Small intestine (tissue), 7 donors: ENCODE results near the gene RUNX2. TPM values are rescaled to one million over a fixed set of nuclear protein-coding genes. Genes with fewer than 3 reads are reported as not detected.

Source experiments
- DNase-seq, 2 donors: peaks; one replicate each; pipeline versions ENCODE4 v3.0.0 to v3.0.0-alpha.2; 2013
- FAIRE-seq: peaks from 2 replicates; lab custom pipeline; 2012; peaks lifted over from hg19 to GRCh38; lab: Jason Lieb, UNC
- H3K27ac ChIP-seq, 3 donors: one replicate each; pipeline ENCODE4 v1.5.1; 2013; ENCODE audit warnings: low read length in 2 of 3, mild to moderate bottlenecking in 2 of 3, control low read depth in 1 of 3, inconsistent platforms in 1 of 3, low read depth in 1 of 3, moderate library complexity in 1 of 3
- H3K27me3 ChIP-seq, 3 donors: one replicate each; pipeline ENCODE4 v1.6.1; 2013; ENCODE audit warnings: low read length in 3 of 3, inconsistent platforms in 1 of 3; ENCODE audit not compliant: control insufficient read depth in 3 of 3, insufficient read depth in 3 of 3
- H3K36me3 ChIP-seq, 3 donors: one replicate each; pipeline ENCODE4 v1.6.1; 2013; ENCODE audit warnings: low read length in 3 of 3, inconsistent platforms in 1 of 3, low read depth in 1 of 3, mild to moderate bottlenecking in 1 of 3, moderate library complexity in 1 of 3; ENCODE audit not compliant: control insufficient read depth in 3 of 3, insufficient read depth in 2 of 3
- H3K4me1 ChIP-seq, 3 donors: one replicate each; pipeline ENCODE4 v1.6.1; 2013; ENCODE audit warnings: low read length in 2 of 3, inconsistent platforms in 1 of 3, low read depth in 1 of 3, mild to moderate bottlenecking in 1 of 3, moderate library complexity in 1 of 3; ENCODE audit not compliant: control insufficient read depth in 3 of 3, insufficient read depth in 2 of 3
- H3K4me3 ChIP-seq, 3 donors: one replicate each; pipeline ENCODE4 v1.5.1; 2013; ENCODE audit warnings: low read length in 3 of 3, control low read depth in 1 of 3, inconsistent platforms in 1 of 3, low read depth in 1 of 3, mild to moderate bottlenecking in 1 of 3, moderate library complexity in 1 of 3
- H3K9me3 ChIP-seq, 2 donors: one replicate each; pipeline ENCODE4 v1.6.1; 2013; ENCODE audit warnings: low read depth in 1 of 2, low read length in 1 of 2; ENCODE audit not compliant: control insufficient read depth in 2 of 2, insufficient read depth in 1 of 2
- WGBS, 3 donors: extraction: QIAGEN DNeasy Blood & Tissue Kit; methylation state at CpG; one replicate each; pipeline ENCODE4 v1.1.7; 2013; 5-methylcytosine and 5-hydroxymethylcytosine counted together
- polyA plus RNA-seq, 4 donors: library from polyadenylated mRNA; stranded (reverse) in 3 of 4; unstranded in 1 of 4; fragments of 200-250 nt in 3 of 4; fragments of 120-200 nt in 1 of 4; gene quantifications; one replicate each; pipeline versions ENCODE4 v1.2.1 to v1.2.3, GENCODE V29; 2013
- donor health status: healthy with polysubstance abuse.
- donor health status: control.
- donor health status: control.
- donor health status: Bipolar disorder and iron deficiency.
- donor health status: healthy.

Gene RUNX2
- polyA plus RNA-seq, 4 donors = under 0.01 to 2.5 (median 0.94) TPM

- Histone ChIP-seq H3K27ac (no peak overlapping the region), H3K4me1 (peaks cover 0 to 16% (median 5%) of the 10 kb centered on the region in 3 donors), H3K27me3 (no peaks in the 10 kb centered on the region), H3K4me3 (no peak overlapping the region), H3K9me3 (peaks cover 0 to 2% of the 10 kb centered on the region in 2 donors), H3K36me3 (no peaks in the 10 kb centered on the region)
- FAIRE-seq (no peak), DNase-seq (no peak)
- 81 to 83% (median 83%) methylated on average over 4 of the region's 4 CpGs for whole genome bisulfite sequencing, 3 donors
Observed at GRCh38 chr6:45614488-45615285, 286.6 kb downstream of the RUNX2 start.

DNA sequence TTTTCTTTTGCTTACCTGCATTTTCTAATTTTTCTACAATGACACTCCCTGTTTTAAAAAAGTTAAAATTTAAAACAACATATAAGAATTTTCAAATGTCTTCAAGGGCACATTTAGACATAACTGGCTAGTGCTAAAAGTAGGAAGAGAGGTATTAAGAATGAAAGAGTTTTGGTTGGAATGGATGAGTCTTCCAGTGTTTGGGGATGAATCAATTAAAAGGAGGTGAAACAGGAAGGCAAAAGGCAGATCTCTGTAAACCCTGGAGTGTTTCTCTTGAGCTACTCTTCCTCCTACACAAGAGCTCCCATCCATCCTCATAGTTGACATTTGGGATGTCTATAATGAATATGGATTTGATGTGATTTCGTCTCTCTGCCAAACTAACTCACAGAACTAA lies 288.1 kb downstream of the RUNX2 start:
- no peak for DNase-seq
- Histone ChIP-seq H3K27ac (no peak overlapping the region), H3K27me3 (no peaks in the 10 kb centered on the region), H3K4me3 (no peak overlapping the region), H3K4me1 (peaks cover 0 to 5% (median 2%) of the 10 kb centered on the region in 3 donors), H3K9me3 (peaks cover 0 to 2% of the 10 kb centered on the region in 2 donors), H3K36me3 (no peaks in the 10 kb centered on the region)
- WGBS, 3 donors = 80 to 96% (median 94%) methylated on average over 1 of the region's 1 CpG
- no peak for FAIRE-seq

DNA sequence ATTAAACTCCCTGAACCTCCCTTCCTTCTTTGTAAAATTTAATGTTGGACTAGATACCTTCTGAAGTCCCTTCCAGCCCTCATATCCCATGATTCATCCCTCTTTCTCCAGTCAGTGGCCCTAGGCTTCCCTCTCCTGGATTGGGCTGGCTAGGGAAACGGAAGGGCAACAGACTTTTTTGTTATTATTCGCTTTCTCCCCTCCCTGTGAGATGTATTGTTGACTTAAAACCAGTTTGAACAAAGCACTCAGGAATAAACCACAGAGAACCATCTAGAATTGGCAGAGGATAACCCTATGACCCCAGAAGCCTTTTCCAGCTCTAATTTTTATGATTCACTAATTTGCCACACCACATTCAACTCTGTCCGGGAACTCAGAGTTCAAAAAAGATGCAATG lies 289.3 kb downstream of the RUNX2 start:
- H3K4me3 ChIP-seq = no peak overlapping the region
- no peaks in the 10 kb centered on the region for H3K27me3 ChIP-seq
- H3K27ac ChIP-seq = no peak overlapping the region
- FAIRE-seq (no peak), DNase-seq (no peak)
- WGBS, 3 donors = 88 to 94% (median 93%) methylated on average over 3 of the region's 3 CpGs
- no peaks in the 10 kb centered on the region for H3K9me3 ChIP-seq
- H3K36me3 ChIP-seq = no peaks in the 10 kb centered on the region
- no peaks in the 10 kb centered on the region for H3K4me1 ChIP-seq

GRCh38 chr6:45618259-45618658 lies 290.1 kb downstream of the RUNX2 start:
- Histone ChIP-seq H3K27me3 (no peaks in the 10 kb centered on the region), H3K4me1 (no peaks in the 10 kb centered on the region), H3K4me3 (no peak overlapping the region), H3K36me3 (no peaks in the 10 kb centered on the region), H3K9me3 (no peaks in the 10 kb centered on the region), H3K27ac (no peak overlapping the region)
- FAIRE-seq = no peak
- WGBS, 3 donors = 95 to 100% (median 98%) methylated on average over 2 of the region's 2 CpGs
- DNase-seq = no peak

GRCh38 chr6:45619211-45619760 lies 291.2 kb downstream of the RUNX2 start:
- Histone ChIP-seq H3K4me1 (no peaks in the 10 kb centered on the region), H3K9me3 (no peaks in the 10 kb centered on the region), H3K27ac (no peak overlapping the region), H3K36me3 (no peaks in the 10 kb centered on the region), H3K27me3 (no peaks in the 10 kb centered on the region), H3K4me3 (no peak overlapping the region)
- no peak for FAIRE-seq
- WGBS, 3 donors = 87 to 96% (median 95%) methylated on average over 11 of the region's 11 CpGs
- no peak for DNase-seq

- DNase-seq (no peak), FAIRE-seq (no peak)
- no peak overlapping the region for H3K27ac ChIP-seq
- no peaks in the 10 kb centered on the region for H3K36me3 ChIP-seq
- 80 to 91% (median 84%) methylated on average over 3 of the region's 3 CpGs for WGBS, 3 donors
- no peaks in the 10 kb centered on the region for H3K4me1 ChIP-seq
- no peaks in the 10 kb centered on the region for H3K9me3 ChIP-seq
- H3K4me3 ChIP-seq = no peak overlapping the region
- no peaks in the 10 kb centered on the region for H3K27me3 ChIP-seq
Observed at GRCh38 chr6:45619994-45620471, 291.9 kb downstream of the RUNX2 start.

- FAIRE-seq = no peak
- DNase-seq = no peak
- 96 to 99% (median 97%) methylated on average over 4 of the region's 4 CpGs for WGBS, 3 donors
- Histone ChIP-seq H3K4me1 (no peaks in the 10 kb centered on the region), H3K4me3 (no peak overlapping the region), H3K27ac (no peak overlapping the region), H3K9me3 (no peaks in the 10 kb centered on the region), H3K36me3 (no peaks in the 10 kb centered on the region), H3K27me3 (no peaks in the 10 kb centered on the region)
Observed at GRCh38 chr6:45624228-45624627, 296.1 kb downstream of the RUNX2 start.

GRCh38 chr6:45625191-45625664 lies 297.1 kb downstream of the RUNX2 start:
- no peaks in the 10 kb centered on the region for H3K9me3 ChIP-seq
- no peaks in the 10 kb centered on the region for H3K36me3 ChIP-seq
- no peak overlapping the region for H3K4me3 ChIP-seq
- no peak for DNase-seq
- FAIRE-seq = no peak
- no peak overlapping the region for H3K27ac ChIP-seq
- 67 to 84% (median 81%) methylated on average over 5 of the region's 5 CpGs for WGBS, 3 donors
- H3K27me3 ChIP-seq = no peaks in the 10 kb centered on the region
- peaks cover 0 to 3% (median 0%) of the 10 kb centered on the region in 3 donors for H3K4me1 ChIP-seq
